Esophagus squamous epithelium (tissue), 5 donors: Measurements from ENCODE around the gene SYNGR2. TPM values are rescaled to one million over a fixed set of nuclear protein-coding genes. Genes with fewer than 3 reads are reported as not detected.
A peak's percentile ranks its signal among the peaks of the same experiment; 100 is the strongest.

Experiments
- DNase-seq: peaks from one replicate; lab custom pipeline; 2025; lab: John Stamatoyannopoulos, UW
- H3K27ac ChIP-seq, 4 donors: fragments of 200-600 bp; sonication (generic); one replicate each; pipeline ENCODE4 v1.5.1; 2016 to 2019; ENCODE audit warnings: mild to moderate bottlenecking in 1 of 4
- H3K27me3 ChIP-seq, 4 donors: fragments of 200-600 bp; sonication (generic); 1 replicate in 3 of 4; 2 replicates in 1 of 4; pipeline versions ENCODE4 v1.5.1 to v1.6.0; 2017 to 2021; ENCODE audit warnings: antibody characterized with exemption in 1 of 4
- H3K36me3 ChIP-seq, 3 donors: fragments of 200-600 bp; sonication (generic); one replicate each; pipeline ENCODE4 v1.5.1; 2016 to 2019
- H3K4me1 ChIP-seq, 3 donors: fragments of 200-600 bp; sonication (generic); one replicate each; pipeline ENCODE4 v1.5.1; 2017 to 2019
- H3K4me3 ChIP-seq, 4 donors: fragments of 200-600 bp; sonication (generic); 1 replicate in 3 of 4; 2 replicates in 1 of 4; pipeline ENCODE4 v1.5.1; 2016 to 2019; ENCODE audit warnings: mild to moderate bottlenecking in 2 of 4, moderate library complexity in 1 of 4
- H3K9me3 ChIP-seq, 3 donors: fragments of 200-600 bp; sonication (generic); one replicate each; pipeline ENCODE4 v1.5.1; 2016 to 2019
- CTCF ChIP-seq, 6 experiments: fragments of 450-650 bp in 4 of 6; fragments of 200-600 bp in 2 of 6; sonication (generic) in 2 of 6; IDR thresholded peaks; one replicate each; pipeline ENCODE4 v1.5.1; 2016 to 2019; ENCODE audit warnings: antibody characterized with exemption in 6 of 6, mild to moderate bottlenecking in 4 of 6, moderate library complexity in 4 of 6
- POLR2A ChIP-seq, 4 donors: fragments of 450-650 bp; IDR thresholded peaks; one replicate each; pipeline ENCODE4 v1.6.1; 2017; ENCODE audit warnings: antibody characterized with exemption in 4 of 4, mild to moderate bottlenecking in 4 of 4, moderate library complexity in 3 of 4
- WGBS, 2 donors: methylation state at CpG; one replicate each; pipeline ENCODE4 v1.1.5; 2018; 5-methylcytosine and 5-hydroxymethylcytosine counted together
- intact Hi-C: fragments of 100-400 bp; cut with DNase I; formaldehyde crosslinking; loops from one replicate; pipeline ENCODE4 v1.15.0; 2022
- total RNA-seq, 4 donors: library from RNA; depleted of rRNA; stranded (reverse); fragments of >200 nt; gene quantifications; one replicate each; pipeline ENCODE4 v1.1.0, GENCODE V29; 2016
- donor health status: DM: yes; HTN: yes; CAD: no.

The SYNGR2 gene
- total RNA-seq, 4 donors from 2014 or later: 41.2 to 93.9 (median 75.7) TPM

DNA sequence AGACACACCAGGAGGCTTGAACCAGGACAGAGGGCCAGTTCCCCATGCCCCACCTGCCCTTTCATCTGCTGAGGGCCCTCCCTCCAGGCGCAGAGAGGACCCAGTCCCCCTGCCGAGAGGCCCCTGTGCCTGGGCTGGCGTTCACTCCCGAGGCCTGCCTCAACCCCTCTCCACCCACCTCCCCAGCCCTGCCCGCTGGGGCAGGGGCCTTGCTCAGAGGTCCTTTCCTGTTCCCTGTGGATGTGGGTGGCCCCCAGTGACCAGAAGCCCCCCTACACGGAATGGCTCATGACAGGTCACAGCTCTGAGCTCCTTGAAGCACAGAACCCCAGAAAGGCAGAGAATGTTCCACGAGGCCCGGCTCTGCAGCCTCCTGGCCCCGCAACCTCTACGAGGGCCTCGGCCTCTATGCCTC lies 46.6 kb upstream of the SYNGR2 start:
- no peaks in the 10 kb centered on the region for H3K27me3 ChIP-seq
- peak overlapping the region in 2 of 4 donors; percentile 17 to 52 for H3K27ac ChIP-seq
- TF ChIP-seq CTCF (IDR thresholded peaks at IDR 0.05) (no peak), POLR2A (IDR thresholded peaks at IDR 0.05) (no peak)
- DNase-seq: no peak
- WGBS, 2 donors: 10 to 58% methylated on average over 2 to 10 of the region's 11 CpGs
- peaks cover 23 to 60% (median 27%) of the 10 kb centered on the region in 3 donors for H3K4me1 ChIP-seq
- intact Hi-C loops: no loop called here
- peak overlapping the region in 2 of 4 donors; percentile 7 to 37 for H3K4me3 ChIP-seq
- H3K36me3 ChIP-seq: peaks cover 15 to 87% (median 26%) of the 10 kb centered on the region in 3 donors
- no peaks in the 10 kb centered on the region for H3K9me3 ChIP-seq

DNA sequence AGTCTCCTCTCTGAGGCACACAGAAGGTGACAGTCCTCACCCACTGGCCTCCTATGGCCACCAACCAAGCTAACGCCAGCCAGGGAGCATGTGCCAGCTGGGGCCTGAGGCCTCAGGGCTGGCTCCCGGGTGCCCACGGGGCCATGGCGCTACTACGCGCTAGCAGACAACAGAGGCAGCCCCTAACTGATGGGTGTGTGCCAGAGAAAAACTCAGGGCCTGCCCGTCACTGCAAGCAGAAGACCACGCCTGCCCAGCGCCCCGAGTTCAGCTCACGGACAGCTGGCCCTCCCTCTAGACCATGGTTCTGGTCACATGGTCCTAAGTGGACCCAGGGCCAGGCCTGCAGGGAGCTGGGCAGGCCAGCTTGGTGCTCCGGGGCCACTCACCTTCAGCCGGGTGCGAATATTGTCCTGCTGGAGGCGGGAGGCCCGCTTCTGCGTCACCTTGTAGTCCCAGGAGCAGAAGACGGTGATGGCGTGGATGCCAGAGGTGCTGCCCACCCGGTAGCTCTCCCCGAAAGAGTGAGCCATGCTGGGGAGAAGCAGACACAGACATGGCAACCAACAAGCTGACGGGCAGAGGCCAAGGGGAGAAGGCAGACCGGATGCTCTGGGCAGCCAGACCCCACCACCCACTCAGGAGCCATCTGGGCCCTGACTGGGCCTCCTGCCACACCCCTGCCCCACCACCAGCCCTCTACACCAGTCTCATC lies 46.0 kb upstream of the SYNGR2 start:
- Histone ChIP-seq H3K36me3 (peaks cover 15 to 81% (median 26%) of the 10 kb centered on the region in 3 donors), H3K4me1 (peaks cover 26 to 60% (median 33%) of the 10 kb centered on the region in 3 donors), H3K4me3 (no peak overlapping the region), H3K9me3 (no peaks in the 10 kb centered on the region), H3K27me3 (no peaks in the 10 kb centered on the region), H3K27ac (peak overlapping the region in 2 of 4 donors; percentile 17 to 52)
- intact Hi-C loops: no loop called here
- no peak for TF ChIP-seq POLR2A (IDR thresholded peaks at IDR 0.05)
- TF ChIP-seq CTCF (IDR thresholded peaks at IDR 0.05): no peak
- no peak for DNase-seq
- WGBS, 2 donors: 62 to 94% methylated on average over 3 of the region's 23 CpGs

DNA sequence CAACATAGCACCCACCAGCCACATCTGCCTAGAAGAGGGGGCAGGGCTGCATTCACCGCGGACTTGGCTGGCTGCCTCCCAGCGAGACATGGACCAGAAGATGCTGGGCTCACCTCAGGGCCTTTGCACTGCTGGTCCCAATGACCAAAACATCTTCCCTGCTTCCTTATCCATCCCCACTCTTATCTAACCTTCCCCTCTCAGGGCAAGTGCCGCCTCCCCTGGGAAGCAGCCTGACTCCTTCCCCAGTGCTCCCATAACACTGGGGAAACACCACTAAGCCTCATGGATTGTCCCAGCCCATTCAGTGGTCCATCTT lies 45.5 kb upstream of the SYNGR2 start:
- 94 to 100% methylated on average over 4 of the region's 4 CpGs for WGBS, 2 donors
- Histone ChIP-seq H3K4me1 (peaks cover 25 to 60% (median 35%) of the 10 kb centered on the region in 3 donors), H3K36me3 (peaks cover 15 to 79% (median 26%) of the 10 kb centered on the region in 3 donors), H3K27me3 (no peaks in the 10 kb centered on the region), H3K27ac (no peak overlapping the region), H3K4me3 (no peak overlapping the region), H3K9me3 (no peaks in the 10 kb centered on the region)
- TF ChIP-seq POLR2A (IDR thresholded peaks at IDR 0.05): no peak
- no peak for TF ChIP-seq CTCF (IDR thresholded peaks at IDR 0.05)
- DNase-seq: no peak
- intact Hi-C loops: no loop called here

- Histone ChIP-seq H3K36me3 (peaks cover 15 to 79% (median 26%) of the 10 kb centered on the region in 3 donors), H3K27me3 (peaks cover 0 to 3% (median 0%) of the 10 kb centered on the region in 4 donors), H3K9me3 (no peaks in the 10 kb centered on the region), H3K4me3 (no peak overlapping the region), H3K27ac (no peak overlapping the region), H3K4me1 (peaks cover 30 to 62% (median 37%) of the 10 kb centered on the region in 3 donors)
- intact Hi-C loops: no loop called here
- DNase-seq: no peak
- TF ChIP-seq CTCF (IDR thresholded peaks at IDR 0.05) (no peak), POLR2A (IDR thresholded peaks at IDR 0.05) (no peak)
- 91 to 92% methylated on average over 5 of the region's 5 CpGs for WGBS, 2 donors
Measured at GRCh38 chr17:78123258-78123929, 45.0 kb upstream of the SYNGR2 start.
